Parathyroid adenoma (tissue), 2 donors: ENCODE results near the gene EGFR.

Source experiments
- H2AFZ ChIP-seq: fragments of 300-600 bp; sonication (generic); one replicate; pipeline ENCODE4 v1.7.0; 2017; ENCODE audit warnings: antibody characterized with exemption, mild to moderate bottlenecking
- H3K27ac ChIP-seq: fragments of 300-600 bp; sonication (generic); one replicate; pipeline ENCODE4 v1.7.0; 2017
- H3K27me3 ChIP-seq: fragments of 300-600 bp; sonication (generic); one replicate; pipeline ENCODE4 v1.7.0; 2017; ENCODE audit warnings: low read length; ENCODE audit not compliant: control insufficient read depth, insufficient read depth
- H3K36me3 ChIP-seq: fragments of 300-600 bp; sonication (generic); one replicate; pipeline ENCODE4 v1.7.0; 2017; ENCODE audit warnings: low read length; ENCODE audit not compliant: control insufficient read depth, insufficient read depth
- H3K4me1 ChIP-seq: fragments of 300-600 bp; sonication (generic); one replicate; pipeline ENCODE4 v1.7.0; 2017; ENCODE audit warnings: control low read depth
- H3K4me2 ChIP-seq: fragments of 300-600 bp; sonication (generic); one replicate; pipeline ENCODE4 v1.7.0; 2017; ENCODE audit warnings: low read length
- H3K4me3 ChIP-seq: fragments of 300-600 bp; sonication (generic); one replicate; pipeline ENCODE4 v1.7.0; 2017; ENCODE audit warnings: low read depth, low read length
- H3K79me2 ChIP-seq: fragments of 300-600 bp; sonication (generic); one replicate; pipeline ENCODE4 v1.7.0; 2017; ENCODE audit warnings: control low read depth
- H3K9ac ChIP-seq: fragments of 300-600 bp; sonication (generic); one replicate; pipeline ENCODE4 v1.7.0; 2017; ENCODE audit warnings: mild to moderate bottlenecking
- H3K9me3 ChIP-seq: fragments of 300-600 bp; sonication (generic); one replicate; pipeline ENCODE4 v1.7.0; 2017; ENCODE audit warnings: low read length; ENCODE audit not compliant: control insufficient read depth
- TF ChIP-seq, protein P1 (sequence below): fragments of 300-600 bp; sonication (generic); IDR thresholded peaks from one replicate; pipeline ENCODE4 v1.7.0; 2017; ENCODE audit warnings: antibody characterized with exemption, mild to moderate bottlenecking
- donor health status: primary hyperparathyroidism.

EGFR gene

DNA sequence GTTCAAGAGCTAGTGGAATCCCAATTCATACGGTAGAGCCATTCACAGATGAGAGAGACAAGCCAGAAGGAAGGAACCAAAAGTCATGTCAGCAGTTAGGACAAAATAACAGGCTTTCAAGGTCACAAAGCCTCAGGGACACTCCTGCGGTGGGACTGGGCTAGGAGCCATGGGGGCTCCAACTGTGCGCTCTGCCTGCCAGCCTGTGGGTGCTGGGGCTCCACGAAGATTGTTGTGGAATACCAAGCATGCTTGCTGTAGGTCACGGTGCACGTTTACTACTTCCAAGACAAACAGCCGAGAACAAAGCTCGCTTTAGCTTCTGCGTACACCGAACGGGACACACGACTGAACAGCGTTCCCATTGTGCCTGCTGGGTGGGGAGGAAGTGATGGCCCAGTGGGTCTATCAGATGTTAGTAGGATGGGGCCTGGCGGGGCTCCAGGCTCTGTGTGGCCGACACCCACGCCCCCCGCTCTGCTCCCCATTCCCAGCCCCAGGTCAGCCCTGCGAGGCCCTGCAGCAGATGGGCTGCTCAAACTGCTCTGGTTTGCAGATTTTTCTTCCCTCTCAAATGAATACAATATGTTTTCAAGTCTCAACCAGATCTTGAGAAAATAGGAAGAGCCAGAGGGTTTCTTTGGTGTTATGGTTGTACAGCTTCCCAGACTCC is 158.9 kb downstream of the EGFR start:
- Histone ChIP-seq H2AFZ (no peak overlapping the region), H3K4me2 (no peak overlapping the region), H3K27ac (no peak overlapping the region), H3K9ac (no peak overlapping the region), H3K4me3 (no peak overlapping the region), H3K4me1 (no peaks in the 10 kb centered on the region), H3K79me2 (no peaks in the 10 kb centered on the region), H3K9me3 (no peaks in the 10 kb centered on the region), H3K36me3 (no peaks in the 10 kb centered on the region), H3K27me3 (no peaks in the 10 kb centered on the region)
- TF ChIP-seq, protein P1, sequence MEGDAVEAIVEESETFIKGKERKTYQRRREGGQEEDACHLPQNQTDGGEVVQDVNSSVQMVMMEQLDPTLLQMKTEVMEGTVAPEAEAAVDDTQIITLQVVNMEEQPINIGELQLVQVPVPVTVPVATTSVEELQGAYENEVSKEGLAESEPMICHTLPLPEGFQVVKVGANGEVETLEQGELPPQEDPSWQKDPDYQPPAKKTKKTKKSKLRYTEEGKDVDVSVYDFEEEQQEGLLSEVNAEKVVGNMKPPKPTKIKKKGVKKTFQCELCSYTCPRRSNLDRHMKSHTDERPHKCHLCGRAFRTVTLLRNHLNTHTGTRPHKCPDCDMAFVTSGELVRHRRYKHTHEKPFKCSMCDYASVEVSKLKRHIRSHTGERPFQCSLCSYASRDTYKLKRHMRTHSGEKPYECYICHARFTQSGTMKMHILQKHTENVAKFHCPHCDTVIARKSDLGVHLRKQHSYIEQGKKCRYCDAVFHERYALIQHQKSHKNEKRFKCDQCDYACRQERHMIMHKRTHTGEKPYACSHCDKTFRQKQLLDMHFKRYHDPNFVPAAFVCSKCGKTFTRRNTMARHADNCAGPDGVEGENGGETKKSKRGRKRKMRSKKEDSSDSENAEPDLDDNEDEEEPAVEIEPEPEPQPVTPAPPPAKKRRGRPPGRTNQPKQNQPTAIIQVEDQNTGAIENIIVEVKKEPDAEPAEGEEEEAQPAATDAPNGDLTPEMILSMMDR: no peak

DNA sequence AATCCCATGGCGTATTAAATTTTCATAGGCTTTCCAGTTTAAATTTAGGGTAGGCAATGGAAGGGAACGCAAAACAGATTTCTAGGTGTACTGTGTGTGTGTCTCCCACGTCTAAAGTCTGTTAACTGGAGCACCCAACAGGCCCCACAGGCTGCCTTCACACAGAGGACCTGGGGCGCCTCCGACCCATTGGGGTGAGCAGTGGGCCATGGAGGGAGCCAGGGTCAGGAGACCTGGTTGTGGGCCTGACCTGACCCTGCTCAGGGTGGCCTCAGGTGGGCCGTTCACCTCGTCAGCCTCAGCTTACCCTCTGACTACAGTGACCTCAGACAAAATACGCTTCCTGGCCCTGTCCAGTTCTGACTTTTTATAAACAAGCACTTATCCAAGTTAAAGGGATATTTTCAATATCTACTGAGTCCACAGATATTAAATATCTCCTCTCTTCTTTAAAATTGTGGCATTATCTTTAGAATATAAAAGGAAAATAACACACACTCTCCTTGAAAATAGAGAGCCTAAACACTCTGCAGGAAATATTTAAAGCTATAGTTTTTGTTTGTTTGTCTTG is 159.6 kb downstream of the EGFR start:
- no peaks in the 10 kb centered on the region for H3K79me2 ChIP-seq
- H3K27ac ChIP-seq: no peak overlapping the region
- H3K4me3 ChIP-seq: no peak overlapping the region
- no peak overlapping the region for H2AFZ ChIP-seq
- TF ChIP-seq, protein P1: no peak
- H3K4me1 ChIP-seq: no peaks in the 10 kb centered on the region
- no peaks in the 10 kb centered on the region for H3K36me3 ChIP-seq
- H3K9me3 ChIP-seq: no peaks in the 10 kb centered on the region
- no peak overlapping the region for H3K9ac ChIP-seq
- H3K27me3 ChIP-seq: no peaks in the 10 kb centered on the region
- no peak overlapping the region for H3K4me2 ChIP-seq

DNA sequence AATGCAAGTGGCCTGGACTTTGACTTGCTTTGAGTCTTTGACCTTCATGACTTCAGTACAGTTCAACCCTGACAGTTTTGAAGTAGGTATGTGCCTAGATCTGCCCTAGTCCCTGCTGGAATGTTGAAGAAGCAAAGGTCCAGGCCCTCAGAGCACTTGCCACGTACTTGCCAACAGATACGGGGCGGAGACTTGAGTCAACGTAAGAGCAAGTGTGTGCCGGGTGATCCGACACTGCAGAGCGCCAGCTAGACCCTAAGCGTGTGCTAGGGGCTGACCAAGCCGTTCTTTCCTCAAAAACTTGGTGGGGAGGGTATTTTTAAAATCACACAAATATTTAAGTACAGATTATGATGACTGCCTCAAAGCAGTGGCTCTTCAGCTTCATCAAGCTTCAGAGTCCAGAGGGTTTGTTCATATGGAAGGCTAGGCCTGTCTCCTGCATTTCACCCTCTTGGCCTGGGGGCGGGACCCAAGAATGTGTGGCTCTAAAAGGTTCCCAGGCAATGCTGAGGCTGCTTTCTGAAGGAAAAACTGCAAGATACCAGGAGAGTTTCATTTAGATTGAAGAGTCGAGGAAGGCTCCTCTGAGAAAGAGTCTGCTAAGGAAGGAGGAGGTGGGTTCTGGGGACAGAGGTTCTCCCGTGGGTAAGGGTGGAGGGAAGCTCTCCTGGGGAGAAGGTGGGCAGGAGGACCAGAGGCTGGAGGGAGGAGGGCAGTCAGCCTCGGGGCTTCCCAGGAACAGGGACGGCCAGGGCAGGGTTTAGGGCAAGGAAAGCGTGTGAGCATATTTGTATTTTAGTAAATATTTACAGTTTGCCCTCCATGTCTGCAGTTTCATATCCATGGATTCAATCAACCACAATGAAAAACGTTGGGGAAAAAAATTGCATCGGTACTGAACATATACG is 160.3 kb downstream of the EGFR start:
- Histone ChIP-seq H3K4me3 (no peak overlapping the region), H3K4me2 (no peak overlapping the region), H3K79me2 (no peaks in the 10 kb centered on the region), H2AFZ (no peak overlapping the region), H3K27me3 (no peaks in the 10 kb centered on the region), H3K9ac (no peak overlapping the region), H3K9me3 (no peaks in the 10 kb centered on the region), H3K4me1 (no peaks in the 10 kb centered on the region), H3K36me3 (no peaks in the 10 kb centered on the region), H3K27ac (no peak overlapping the region)
- TF ChIP-seq, protein P1: no peak

DNA sequence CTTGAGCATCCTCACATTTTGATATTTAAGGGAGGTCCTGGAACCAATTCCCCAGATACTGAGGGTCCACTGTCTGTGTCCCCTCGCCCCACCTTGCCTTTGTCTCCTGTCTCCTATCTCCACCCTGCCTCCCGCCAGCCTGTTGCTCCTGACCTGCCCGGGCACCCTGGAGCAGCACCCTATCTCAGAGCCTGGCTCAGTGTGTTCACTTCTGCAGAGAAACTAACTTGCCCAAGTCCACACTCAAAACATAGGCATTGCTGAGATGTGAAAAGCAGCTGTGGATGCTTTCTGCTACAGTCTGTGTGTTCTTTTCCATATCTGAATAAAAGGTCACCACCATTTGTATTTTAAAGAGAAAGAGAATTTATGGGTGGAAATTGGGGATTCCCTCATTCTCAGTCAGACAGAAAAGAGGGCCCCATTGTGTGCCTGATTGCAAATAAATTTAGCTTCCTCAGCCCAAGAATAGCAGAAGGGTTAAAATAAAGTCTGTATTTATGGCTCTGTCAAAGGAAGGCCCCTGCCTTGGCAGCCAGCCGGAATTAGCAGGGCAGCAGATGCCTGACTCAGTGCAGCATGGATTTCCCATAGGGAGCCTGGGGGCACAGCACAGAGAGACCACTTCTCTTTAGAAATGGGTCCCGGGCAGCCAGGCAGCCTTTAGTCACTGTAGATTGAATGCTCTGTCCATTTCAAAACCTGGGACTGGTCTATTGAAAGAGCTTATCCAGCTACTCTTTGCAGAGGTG is 161.3 kb downstream of the EGFR start:
- no peak overlapping the region for H3K9ac ChIP-seq
- H3K4me1 ChIP-seq: no peaks in the 10 kb centered on the region
- H3K4me2 ChIP-seq: no peak overlapping the region
- no peaks in the 10 kb centered on the region for H3K36me3 ChIP-seq
- no peaks in the 10 kb centered on the region for H3K9me3 ChIP-seq
- H3K4me3 ChIP-seq: no peak overlapping the region
- H2AFZ ChIP-seq: no peak overlapping the region
- no peak overlapping the region for H3K27ac ChIP-seq
- TF ChIP-seq, protein P1: no peak
- H3K27me3 ChIP-seq: no peaks in the 10 kb centered on the region
- no peaks in the 10 kb centered on the region for H3K79me2 ChIP-seq
